ENCODE data around the gene RNF149. TPM values are rescaled to one million over a fixed set of nuclear protein-coding genes. Genes with fewer than 3 reads are reported as not detected.
A peak's percentile ranks its signal among the peaks of the same experiment; 100 is the strongest.

Gene RNF149
- total and polyA plus RNA-seq, 2 experiments from 2014 or later, result 38.8 to 47.6 TPM

DNA sequence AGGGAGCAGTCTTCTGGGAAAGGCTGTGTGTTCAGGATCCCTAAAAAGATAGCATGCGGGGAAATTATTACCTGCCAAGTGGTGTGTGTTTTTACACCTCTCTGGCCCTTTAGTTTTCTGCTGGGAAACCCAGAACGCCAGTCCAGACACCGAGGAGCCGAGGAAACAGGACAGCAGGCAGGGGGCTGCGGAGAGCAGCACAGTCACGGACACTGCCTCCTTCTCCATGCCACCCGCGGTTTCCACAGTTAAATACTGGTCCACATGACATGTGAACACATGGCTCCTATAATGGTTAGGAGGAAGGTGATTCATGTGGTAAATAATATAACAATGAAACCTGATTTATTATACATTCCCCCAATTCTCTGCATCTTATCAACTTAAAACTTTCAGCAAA, 35.4 kb downstream of the RNF149 start:
- TF ChIP-seq ZNF331 (CRISPR knock-in tag; IDR thresholded peaks at IDR 0.05; ENCODE audit: low read depth), result no peak
- TF ChIP-seq, protein P1, sequence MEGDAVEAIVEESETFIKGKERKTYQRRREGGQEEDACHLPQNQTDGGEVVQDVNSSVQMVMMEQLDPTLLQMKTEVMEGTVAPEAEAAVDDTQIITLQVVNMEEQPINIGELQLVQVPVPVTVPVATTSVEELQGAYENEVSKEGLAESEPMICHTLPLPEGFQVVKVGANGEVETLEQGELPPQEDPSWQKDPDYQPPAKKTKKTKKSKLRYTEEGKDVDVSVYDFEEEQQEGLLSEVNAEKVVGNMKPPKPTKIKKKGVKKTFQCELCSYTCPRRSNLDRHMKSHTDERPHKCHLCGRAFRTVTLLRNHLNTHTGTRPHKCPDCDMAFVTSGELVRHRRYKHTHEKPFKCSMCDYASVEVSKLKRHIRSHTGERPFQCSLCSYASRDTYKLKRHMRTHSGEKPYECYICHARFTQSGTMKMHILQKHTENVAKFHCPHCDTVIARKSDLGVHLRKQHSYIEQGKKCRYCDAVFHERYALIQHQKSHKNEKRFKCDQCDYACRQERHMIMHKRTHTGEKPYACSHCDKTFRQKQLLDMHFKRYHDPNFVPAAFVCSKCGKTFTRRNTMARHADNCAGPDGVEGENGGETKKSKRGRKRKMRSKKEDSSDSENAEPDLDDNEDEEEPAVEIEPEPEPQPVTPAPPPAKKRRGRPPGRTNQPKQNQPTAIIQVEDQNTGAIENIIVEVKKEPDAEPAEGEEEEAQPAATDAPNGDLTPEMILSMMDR (conservative IDR thresholded peaks at IDR 0.05; ENCODE audit: low read depth in 2 of 2), result 0 out of 4 replicates have a peak, but pooled peaks of 1 of the 2 experiments have one; percentile 19
- no peak overlapping the region for H2AFZ ChIP-seq
- no peaks in the 10 kb centered on the region for H3K79me2 ChIP-seq (replicated peaks; ENCODE audit: insufficient read depth)
- Mint-ChIP-seq H3K4me1 (no peaks in the 10 kb centered on the region), H3K36me3 (ENCODE audit: low read depth) (peaks cover 46% of the 10 kb centered on the region; the same call in 2 of the 3 replicates), H3K27ac (0 out of 2 replicates have a peak overlapping the region, but pooled peaks have one; percentile 23), H3K27me3 (ENCODE audit: insufficient read depth, low read depth, poor library complexity) (no peaks in the 10 kb centered on the region), H3K9me3 (no peaks in the 10 kb centered on the region), H3K4me3 (no peak overlapping the region)
- DNase-seq (ENCODE audit: low spot score), result no peak
- peak; percentile 57 for ATAC-seq
- H3K27me3 ChIP-seq (ENCODE audit: insufficient read depth), result no peaks in the 10 kb centered on the region
- H3K36me3 ChIP-seq (ENCODE audit: insufficient read depth), result peaks cover 10% of the 10 kb centered on the region; the same call in 1 of the 2 replicates
- H3K9me2 ChIP-seq (ENCODE audit: insufficient read depth), result no peaks in the 10 kb centered on the region
- H3K4me3 ChIP-seq, result no peak overlapping the region
- H3F3A ChIP-seq (replicated peaks; ENCODE audit: low read depth), result no peaks in the 10 kb centered on the region; the same call in 1 of the 2 replicates
- H3K4me1 ChIP-seq (ENCODE audit: insufficient read depth), result no peaks in the 10 kb centered on the region
- no peak overlapping the region for H3K27ac ChIP-seq (ENCODE audit: low read depth)
- H4K20me1 ChIP-seq (replicated peaks; ENCODE audit: insufficient read depth), result 0 out of 2 replicates have a peak, but pooled peaks cover 7% of the 10 kb centered on the region
- H3K4me2 ChIP-seq, result no peak overlapping the region

DNA sequence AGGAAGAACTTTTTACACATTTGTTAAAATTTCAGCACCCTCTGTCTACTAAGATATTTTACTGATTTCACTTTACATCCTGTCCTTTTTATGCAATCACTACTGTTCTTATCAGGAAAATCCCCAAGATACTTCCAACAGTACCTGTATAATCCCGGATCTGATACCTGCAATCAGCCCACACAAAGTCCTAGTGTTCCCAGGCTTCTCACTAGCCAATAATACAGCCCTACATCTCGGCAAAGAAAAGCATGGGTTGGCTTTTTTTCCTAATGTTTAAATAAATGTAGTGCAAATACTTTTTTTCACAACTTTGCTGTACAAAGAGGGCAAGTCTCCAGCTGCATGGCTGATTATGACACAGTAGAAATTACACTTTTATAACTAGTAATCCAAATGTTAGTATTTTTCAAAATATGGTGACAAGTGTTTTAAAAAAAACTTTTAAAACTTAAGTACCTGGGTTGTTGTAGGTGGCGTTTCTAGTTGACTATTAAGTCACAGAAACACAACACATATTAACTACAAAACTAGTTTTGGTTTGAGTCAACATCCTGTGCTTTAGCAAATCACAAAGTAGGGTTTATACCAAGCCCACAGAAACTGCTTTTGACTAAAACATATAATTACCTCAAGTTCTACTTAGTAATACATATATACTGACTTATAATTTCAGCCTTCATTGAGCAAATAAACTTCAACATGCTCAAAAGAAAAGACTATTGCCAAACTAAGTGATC, 36.3 kb downstream of the RNF149 start:
- H3F3A ChIP-seq (replicated peaks; ENCODE audit: low read depth), result no peaks in the 10 kb centered on the region; the same call in 1 of the 2 replicates
- peaks cover 14% of the 10 kb centered on the region; the same call in 1 of the 2 replicates for H3K36me3 ChIP-seq (ENCODE audit: insufficient read depth)
- H3K4me3 ChIP-seq, result no peak overlapping the region
- H3K9me2 ChIP-seq (ENCODE audit: insufficient read depth), result no peaks in the 10 kb centered on the region
- DNase-seq (ENCODE audit: low spot score), result no peak
- H3K9me3 Mint-ChIP-seq, result no peaks in the 10 kb centered on the region
- H3K4me1 Mint-ChIP-seq, result no peaks in the 10 kb centered on the region
- no peak overlapping the region for H3K4me3 Mint-ChIP-seq
- no peaks in the 10 kb centered on the region for H3K27me3 Mint-ChIP-seq (ENCODE audit: insufficient read depth, low read depth, poor library complexity)
- no peaks in the 10 kb centered on the region for H3K4me1 ChIP-seq (ENCODE audit: insufficient read depth)
- H4K20me1 ChIP-seq (replicated peaks; ENCODE audit: insufficient read depth), result 0 out of 2 replicates have a peak, but pooled peaks cover 2% of the 10 kb centered on the region
- H2AFZ ChIP-seq, result no peak overlapping the region
- H3K4me2 ChIP-seq, result no peak overlapping the region
- H3K36me3 Mint-ChIP-seq (ENCODE audit: low read depth), result peaks cover 51% of the 10 kb centered on the region; the same call in 2 of the 3 replicates
- H3K27ac ChIP-seq (ENCODE audit: low read depth), result no peak overlapping the region
- no peaks in the 10 kb centered on the region for H3K27me3 ChIP-seq (ENCODE audit: insufficient read depth)
- no peak for ATAC-seq
- no peaks in the 10 kb centered on the region for H3K79me2 ChIP-seq (replicated peaks; ENCODE audit: insufficient read depth)
- no peak overlapping the region for H3K27ac Mint-ChIP-seq
- TF ChIP-seq NANOG (IDR thresholded peaks at IDR 0.05; ENCODE audit: borderline replicate concordance) (no peak), JUNB (IDR thresholded peaks at IDR 0.05; ENCODE audit: unreplicated experiment) (no peak), EZH2 (IDR thresholded peaks at IDR 0.05; ENCODE audit: low read depth, unreplicated experiment) (no peak), ZNF331 (CRISPR knock-in tag; IDR thresholded peaks at IDR 0.05; ENCODE audit: low read depth) (no peak), STAT1 (IDR thresholded peaks at IDR 0.05; ENCODE audit: unreplicated experiment) (no peak)
- TF ChIP-seq, protein P2, sequence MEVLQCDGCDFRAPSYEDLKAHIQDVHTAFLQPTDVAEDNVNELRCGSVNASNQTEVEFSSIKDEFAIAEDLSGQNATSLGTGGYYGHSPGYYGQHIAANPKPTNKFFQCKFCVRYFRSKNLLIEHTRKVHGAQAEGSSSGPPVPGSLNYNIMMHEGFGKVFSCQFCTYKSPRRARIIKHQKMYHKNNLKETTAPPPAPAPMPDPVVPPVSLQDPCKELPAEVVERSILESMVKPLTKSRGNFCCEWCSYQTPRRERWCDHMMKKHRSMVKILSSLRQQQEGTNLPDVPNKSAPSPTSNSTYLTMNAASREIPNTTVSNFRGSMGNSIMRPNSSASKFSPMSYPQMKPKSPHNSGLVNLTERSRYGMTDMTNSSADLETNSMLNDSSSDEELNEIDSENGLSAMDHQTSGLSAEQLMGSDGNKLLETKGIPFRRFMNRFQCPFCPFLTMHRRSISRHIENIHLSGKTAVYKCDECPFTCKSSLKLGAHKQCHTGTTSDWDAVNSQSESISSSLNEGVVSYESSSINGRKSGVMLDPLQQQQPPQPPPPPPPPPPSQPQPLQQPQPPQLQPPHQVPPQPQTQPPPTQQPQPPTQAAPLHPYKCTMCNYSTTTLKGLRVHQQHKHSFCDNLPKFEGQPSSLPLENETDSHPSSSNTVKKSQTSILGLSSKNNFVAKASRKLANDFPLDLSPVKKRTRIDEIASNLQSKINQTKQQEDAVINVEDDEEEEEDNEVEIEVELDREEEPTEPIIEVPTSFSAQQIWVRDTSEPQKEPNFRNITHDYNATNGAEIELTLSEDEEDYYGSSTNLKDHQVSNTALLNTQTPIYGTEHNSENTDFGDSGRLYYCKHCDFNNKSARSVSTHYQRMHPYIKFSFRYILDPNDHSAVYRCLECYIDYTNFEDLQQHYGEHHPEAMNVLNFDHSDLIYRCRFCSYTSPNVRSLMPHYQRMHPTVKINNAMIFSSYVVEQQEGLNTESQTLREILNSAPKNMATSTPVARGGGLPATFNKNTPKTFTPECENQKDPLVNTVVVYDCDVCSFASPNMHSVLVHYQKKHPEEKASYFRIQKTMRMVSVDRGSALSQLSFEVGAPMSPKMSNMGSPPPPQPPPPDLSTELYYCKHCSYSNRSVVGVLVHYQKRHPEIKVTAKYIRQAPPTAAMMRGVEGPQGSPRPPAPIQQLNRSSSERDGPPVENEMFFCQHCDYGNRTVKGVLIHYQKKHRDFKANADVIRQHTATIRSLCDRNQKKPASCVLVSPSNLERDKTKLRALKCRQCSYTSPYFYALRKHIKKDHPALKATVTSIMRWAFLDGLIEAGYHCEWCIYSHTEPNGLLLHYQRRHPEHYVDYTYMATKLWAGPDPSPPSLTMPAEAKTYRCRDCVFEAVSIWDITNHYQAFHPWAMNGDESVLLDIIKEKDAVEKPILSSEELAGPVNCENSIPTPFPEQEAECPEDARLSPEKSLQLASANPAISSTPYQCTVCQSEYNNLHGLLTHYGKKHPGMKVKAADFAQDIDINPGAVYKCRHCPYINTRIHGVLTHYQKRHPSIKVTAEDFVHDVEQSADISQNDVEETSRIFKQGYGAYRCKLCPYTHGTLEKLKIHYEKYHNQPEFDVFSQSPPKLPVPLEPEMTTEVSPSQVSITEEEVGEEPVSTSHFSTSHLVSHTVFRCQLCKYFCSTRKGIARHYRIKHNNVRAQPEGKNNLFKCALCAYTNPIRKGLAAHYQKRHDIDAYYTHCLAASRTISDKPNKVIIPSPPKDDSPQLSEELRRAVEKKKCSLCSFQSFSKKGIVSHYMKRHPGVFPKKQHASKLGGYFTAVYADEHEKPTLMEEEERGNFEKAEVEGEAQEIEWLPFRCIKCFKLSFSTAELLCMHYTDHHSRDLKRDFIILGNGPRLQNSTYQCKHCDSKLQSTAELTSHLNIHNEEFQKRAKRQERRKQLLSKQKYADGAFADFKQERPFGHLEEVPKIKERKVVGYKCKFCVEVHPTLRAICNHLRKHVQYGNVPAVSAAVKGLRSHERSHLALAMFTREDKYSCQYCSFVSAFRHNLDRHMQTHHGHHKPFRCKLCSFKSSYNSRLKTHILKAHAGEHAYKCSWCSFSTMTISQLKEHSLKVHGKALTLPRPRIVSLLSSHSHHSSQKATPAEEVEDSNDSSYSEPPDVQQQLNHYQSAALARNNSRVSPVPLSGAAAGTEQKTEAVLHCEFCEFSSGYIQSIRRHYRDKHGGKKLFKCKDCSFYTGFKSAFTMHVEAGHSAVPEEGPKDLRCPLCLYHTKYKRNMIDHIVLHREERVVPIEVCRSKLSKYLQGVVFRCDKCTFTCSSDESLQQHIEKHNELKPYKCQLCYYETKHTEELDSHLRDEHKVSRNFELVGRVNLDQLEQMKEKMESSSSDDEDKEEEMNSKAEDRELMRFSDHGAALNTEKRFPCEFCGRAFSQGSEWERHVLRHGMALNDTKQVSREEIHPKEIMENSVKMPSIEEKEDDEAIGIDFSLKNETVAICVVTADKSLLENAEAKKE (CRISPR knock-in tag; IDR thresholded peaks at IDR 0.05), result no peak
- TF ChIP-seq, protein P1 (conservative IDR thresholded peaks at IDR 0.05; ENCODE audit: low read depth in 2 of 2), result no peak
- TF ChIP-seq, protein P3, sequence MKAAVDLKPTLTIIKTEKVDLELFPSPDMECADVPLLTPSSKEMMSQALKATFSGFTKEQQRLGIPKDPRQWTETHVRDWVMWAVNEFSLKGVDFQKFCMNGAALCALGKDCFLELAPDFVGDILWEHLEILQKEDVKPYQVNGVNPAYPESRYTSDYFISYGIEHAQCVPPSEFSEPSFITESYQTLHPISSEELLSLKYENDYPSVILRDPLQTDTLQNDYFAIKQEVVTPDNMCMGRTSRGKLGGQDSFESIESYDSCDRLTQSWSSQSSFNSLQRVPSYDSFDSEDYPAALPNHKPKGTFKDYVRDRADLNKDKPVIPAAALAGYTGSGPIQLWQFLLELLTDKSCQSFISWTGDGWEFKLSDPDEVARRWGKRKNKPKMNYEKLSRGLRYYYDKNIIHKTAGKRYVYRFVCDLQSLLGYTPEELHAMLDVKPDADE (IDR thresholded peaks at IDR 0.05), result no peak
